ENCODE results near the gene GOLGA8B. TPM values are rescaled to one million over a fixed set of nuclear protein-coding genes. Genes with fewer than 3 reads are reported as not detected.
"Not testable (repeated sequence)": the region's sequence is repeated elsewhere in the genome, so short reads cannot be mapped to it uniquely, and the experiment has no call there.

The GOLGA8B gene
- total RNA-seq (10 to 100 TPM; 10.7 to 36.6 (median 21.4) TPM), polyA plus RNA-seq (10 to 100 TPM in 1 of 2 donors, 1 to 10 TPM in 1; 4.0 to 80.6 TPM)
- long read RNA-seq, donor 1, partial matches to known transcripts, result 10 of 20 reads
- long read RNA-seq, donor 1, other reads (novel, unspliced or antisense), result 10 of 20 reads
- long read RNA-seq, donor 2, full-length matches to known transcripts, result 1 of 34 reads
- long read RNA-seq, donor 2, partial matches to known transcripts, result 20 of 34 reads
- long read RNA-seq, donor 2, other reads (novel, unspliced or antisense), result 13 of 34 reads
- long read RNA-seq, donor 3, partial matches to known transcripts, result 9 of 14 reads
- long read RNA-seq, donor 3, other reads (novel, unspliced or antisense), result 5 of 14 reads

- H3K4me1 ChIP-seq, result peaks cover 0 to 54% (median 18%) of the 10 kb centered on the region in 9 donors
- intact Hi-C loops (cut with DNase I), result loop anchor here in 6 of 10 donors (10.0 kb wide), 6 partner anchors 59 to 519 kb away; partner anchors contain the start of genes LPCAT4 (in 1 of the 6), NOP10 (in 1 of the 6) and NUTM1 (in 1 of the 6)
- H3K4me3 ChIP-seq, result peak within 1 kb of the TSS; percentile 44 to 90 (median 77)
- ATAC-seq, result peak; percentile 50 to 75 (median 62)
- H3K9me3 ChIP-seq, result no peaks in the 10 kb centered on the region
- WGBS, 2 donors, result 1% methylated on average over 101 of the region's 101 CpGs
- no peak for TF ChIP-seq CTCF (IDR thresholded peaks at IDR 0.05)
- no peaks in the 10 kb centered on the region for H3K36me3 ChIP-seq
- DNase-seq, result peak; percentile 23 to 66
- H3K27me3 ChIP-seq, result peaks cover 0 to 34% (median 10%) of the 10 kb centered on the region in 7 donors
- peak within 1 kb of the TSS in 9 of 10 donors; percentile 25 to 68 (median 49) for H3K27ac ChIP-seq
Measured at GRCh38 chr15:34583399-34584329, at the start of gene GOLGA8B. TSS of gene GOLGA8B (minus strand) at chr15:34583651. CDS start at chr15:34535912, 47,739 bp downstream.

GRCh38 chr15:34633165-34633564, 49.7 kb upstream of the GOLGA8B start:
- DNase-seq, ATAC-seq: not testable (repeated sequence)
- 78 to 92% methylated on average over 3 of the region's 3 CpGs for WGBS, 2 donors

GRCh38 chr15:34628577-34629152, 45.2 kb upstream of the GOLGA8B start:
- H3K4me3 ChIP-seq, result no peak overlapping the region
- intact Hi-C loops (cut with DNase I), result loop anchor here in 1 of 10 donors (10.0 kb wide), 1 partner anchor 286 kb away; no protein-coding TSS in a partner anchor
- no peaks in the 10 kb centered on the region for H3K4me1 ChIP-seq
- no peak overlapping the region for H3K27ac ChIP-seq
- no peak for TF ChIP-seq CTCF (IDR thresholded peaks at IDR 0.05)
- no peak for DNase-seq
- H3K36me3 ChIP-seq, result no peaks in the 10 kb centered on the region
- H3K27me3 ChIP-seq, result no peaks in the 10 kb centered on the region
- peaks cover 0 to 13% (median 0%) of the 10 kb centered on the region in 11 donors for H3K9me3 ChIP-seq
- ATAC-seq, result no peak
- 65 to 76% methylated on average over 2 of the region's 2 CpGs for WGBS, 2 donors

More at GRCh38 chr15:34633165-34633564, 49.7 kb upstream of the GOLGA8B start:
- H3K4me3 ChIP-seq; H3K27ac ChIP-seq; H3K27me3 ChIP-seq; intact Hi-C loops (cut with DNase I); H3K4me1 ChIP-seq; H3K36me3 ChIP-seq: not testable (repeated sequence)
- peaks cover 0 to 12% (median 0%) of the 10 kb centered on the region in 11 donors for H3K9me3 ChIP-seq

- H3K4me1 ChIP-seq, result peaks cover 0 to 17% (median 6%) of the 10 kb centered on the region in 9 donors
- intact Hi-C loops (cut with DNase I), result loop anchor here in 1 of 10 donors (10.0 kb wide), 1 partner anchor 290 kb away; no protein-coding TSS in a partner anchor
- no peaks in the 10 kb centered on the region for H3K36me3 ChIP-seq
- DNase-seq (no peak), ATAC-seq (no peak)
- peaks cover 0 to 13% (median 0%) of the 10 kb centered on the region in 11 donors for H3K9me3 ChIP-seq
- no peak overlapping the region for H3K27ac ChIP-seq
- TF ChIP-seq CTCF (IDR thresholded peaks at IDR 0.05), result no peak
- H3K4me3 ChIP-seq, result no peak overlapping the region
- 76 to 82% methylated on average over 5 of the region's 5 CpGs for WGBS, 2 donors
- H3K27me3 ChIP-seq, result peaks cover 0 to 7% (median 0%) of the 10 kb centered on the region in 7 donors
Measured at GRCh38 chr15:34625007-34625406, 41.6 kb upstream of the GOLGA8B start.

Data from heart right ventricle (tissue), 16 donors.